ENCODE measurements around the gene ELANE. TPM values are rescaled to one million over a fixed set of nuclear protein-coding genes. Genes with fewer than 3 reads are reported as not detected.

Gene ELANE
- total and polyA plus RNA-seq, 9 of the 15 experiments (the other 6 are each of a cell fraction or from before 2014, with no cell fraction given) = not detected

GRCh38 chr19:831407-832369 lies 20.4 kb upstream of the ELANE start (continued):
- no peak for TF ChIP-seq ZHX1 (conservative IDR thresholded peaks at IDR 0.05; ENCODE audit: low read length)
- no peak for TF ChIP-seq HOMEZ (CRISPR knock-in tag; IDR thresholded peaks at IDR 0.05)
- no peak for TF ChIP-seq ASH1L (IDR thresholded peaks at IDR 0.05; ENCODE audit: borderline replicate concordance, low read depth, partially characterized antibody)
- TF ChIP-seq MAFG (tag; conservative IDR thresholded peaks at IDR 0.05) = no peak
- TF ChIP-seq SPI1 (IDR thresholded peaks at IDR 0.05; ENCODE audit: borderline replicate concordance, low read depth, low read length) = no peak
- no peak for TF ChIP-seq ZBED1 (IDR thresholded peaks at IDR 0.05)
- no peak for TF ChIP-seq ZBTB40 (IDR thresholded peaks at IDR 0.05)
- TF ChIP-seq ZBTB40 (CRISPR knock-in tag; IDR thresholded peaks at IDR 0.05) = no peak
- TF ChIP-seq ZNF277 (CRISPR knock-in tag; IDR thresholded peaks at IDR 0.05; ENCODE audit: borderline replicate concordance) = no peak
- peak; percentile 57 for TF ChIP-seq TCF3 (CRISPR knock-in tag; IDR thresholded peaks at IDR 0.05)
- peak; percentile 80; the same call in 1 of the 2 replicates for TF ChIP-seq SMARCA5 (IDR thresholded peaks at IDR 0.05)
- TF ChIP-seq POU5F1 (IDR thresholded peaks at IDR 0.05; ENCODE audit: borderline replicate concordance, low read depth, low read length, partially characterized antibody) = no peak
